G401.6 (cell line): ENCODE data around the gene TANC1.

ENCODE experiments used
- FAIRE-seq: peaks from 2 replicates; lab custom pipeline; 2012; peaks lifted over from hg19 to GRCh38; lab: Jason Lieb, UNC

The TANC1 gene

GRCh38 chr2:159272156-159272555 lies 303.7 kb downstream of the TANC1 start:
- FAIRE-seq: no peak

GRCh38 chr2:159275111-159275510 lies 306.7 kb downstream of the TANC1 start:
- no peak for FAIRE-seq

- FAIRE-seq: no peak
Observed at GRCh38 chr2:159279700-159280099, 311.3 kb downstream of the TANC1 start.

- FAIRE-seq: no peak
Observed at GRCh38 chr2:159281002-159281401, 312.6 kb downstream of the TANC1 start.
